ENCODE measurements around the gene CHSY1. TPM values are rescaled to one million over a fixed set of nuclear protein-coding genes. Genes with fewer than 3 reads are reported as not detected.

The CHSY1 gene
- total and polyA plus RNA-seq, 10 of the 15 experiments (the other 5 are each of a cell fraction or from before 2014, with no cell fraction given) = 1.4 to 31.2 (median 10.5) TPM

DNA sequence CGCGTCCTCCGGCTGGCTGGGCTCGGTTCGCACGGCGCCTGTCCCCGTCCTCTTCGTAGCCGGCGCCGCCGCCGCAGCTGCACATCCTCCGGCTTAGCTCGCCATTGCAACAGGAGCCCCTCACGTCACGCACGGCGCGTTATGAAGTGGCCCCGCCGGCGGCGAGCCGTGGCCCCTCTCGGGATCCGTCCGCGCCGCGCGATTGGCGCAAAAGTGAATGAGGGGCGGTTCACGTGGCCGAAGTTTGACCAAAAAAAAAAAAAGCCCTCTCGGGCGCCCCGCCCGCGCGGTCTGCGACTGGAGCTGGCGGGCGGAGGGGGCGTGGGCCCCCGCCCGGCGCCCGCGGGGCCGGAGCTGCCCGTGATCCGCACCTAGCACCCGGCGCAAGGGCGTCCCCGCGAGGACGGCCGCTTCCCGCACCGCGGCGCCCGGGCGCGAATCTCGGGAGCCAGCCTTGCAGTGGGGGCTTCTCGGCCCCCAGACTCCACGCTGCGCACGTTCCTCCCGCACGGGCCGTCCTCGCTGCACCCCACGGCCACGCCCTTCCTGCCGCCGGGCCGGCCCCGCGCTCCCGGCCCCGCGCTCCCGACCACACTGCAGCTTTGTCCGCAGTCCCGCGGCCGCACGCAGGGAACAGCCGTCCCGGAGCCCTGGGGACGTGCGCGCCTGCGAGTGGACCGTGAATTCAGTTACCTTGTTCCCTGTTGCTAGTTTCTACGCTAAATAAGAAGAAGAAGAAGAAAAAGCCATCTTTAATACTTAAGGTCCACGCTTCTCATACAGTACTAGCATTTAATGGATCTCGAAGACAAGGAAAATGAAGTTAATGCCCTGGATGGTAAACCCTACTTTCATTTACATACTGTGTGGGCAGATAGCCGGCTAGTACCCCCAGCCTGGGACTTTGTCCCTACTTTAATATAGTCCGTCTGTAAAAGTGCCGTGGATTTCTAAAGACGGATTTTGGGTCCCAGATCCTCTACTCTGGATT lies at the start of gene CHSY1 (continued):
- TF ChIP-seq ZBTB40 (IDR thresholded peaks at IDR 0.05; ENCODE audit: borderline replicate concordance) (no peak; the same call in 1 of the 2 replicates), SMAD5 (IDR thresholded peaks at IDR 0.05; ENCODE audit: low read depth) (no peak), USF2 (IDR thresholded peaks at IDR 0.05; ENCODE audit: borderline replicate concordance, low read depth, low read length) (peak; percentile 54), RBBP5 (conservative IDR thresholded peaks at IDR 0.05) (no peak), SMAD1 (IDR thresholded peaks at IDR 0.05; ENCODE audit: low read depth, partially characterized antibody) (no peak), ZNF217 (IDR thresholded peaks at IDR 0.05) (no peak), NFXL1 (IDR thresholded peaks at IDR 0.05; ENCODE audit: borderline replicate concordance) (0 out of 2 replicates have a peak, but pooled peaks have one; percentile 43), JUNB (IDR thresholded peaks at IDR 0.05) (no peak), NFYA (IDR thresholded peaks at IDR 0.05; ENCODE audit: borderline replicate concordance, low read depth, low read length) (no peak), MXI1 (IDR thresholded peaks at IDR 0.05; ENCODE audit: low read depth, low read length) (peak; percentile 79), PBX3 (IDR thresholded peaks at IDR 0.05; ENCODE audit: insufficient replicate concordance, low read depth, low read length) (no peak), TARDBP (IDR thresholded peaks at IDR 0.05; ENCODE audit: borderline replicate concordance) (no peak), CBFB (IDR thresholded peaks at IDR 0.05; ENCODE audit: low read depth) (no peak), IKZF1 (conservative IDR thresholded peaks at IDR 0.05) (peak; percentile 92), ZZZ3 (IDR thresholded peaks at IDR 0.05; ENCODE audit: control insufficient read depth, insufficient read length, low read depth) (no peak)
- TF ChIP-seq, protein P1, sequence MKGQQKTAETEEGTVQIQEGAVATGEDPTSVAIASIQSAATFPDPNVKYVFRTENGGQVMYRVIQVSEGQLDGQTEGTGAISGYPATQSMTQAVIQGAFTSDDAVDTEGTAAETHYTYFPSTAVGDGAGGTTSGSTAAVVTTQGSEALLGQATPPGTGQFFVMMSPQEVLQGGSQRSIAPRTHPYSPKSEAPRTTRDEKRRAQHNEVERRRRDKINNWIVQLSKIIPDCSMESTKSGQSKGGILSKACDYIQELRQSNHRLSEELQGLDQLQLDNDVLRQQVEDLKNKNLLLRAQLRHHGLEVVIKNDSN (IDR thresholded peaks at IDR 0.05; ENCODE audit: borderline replicate concordance, extremely low read length, insufficient read depth, low read depth, low read length) = peak; percentile 68
- TF ChIP-seq, protein P2, sequence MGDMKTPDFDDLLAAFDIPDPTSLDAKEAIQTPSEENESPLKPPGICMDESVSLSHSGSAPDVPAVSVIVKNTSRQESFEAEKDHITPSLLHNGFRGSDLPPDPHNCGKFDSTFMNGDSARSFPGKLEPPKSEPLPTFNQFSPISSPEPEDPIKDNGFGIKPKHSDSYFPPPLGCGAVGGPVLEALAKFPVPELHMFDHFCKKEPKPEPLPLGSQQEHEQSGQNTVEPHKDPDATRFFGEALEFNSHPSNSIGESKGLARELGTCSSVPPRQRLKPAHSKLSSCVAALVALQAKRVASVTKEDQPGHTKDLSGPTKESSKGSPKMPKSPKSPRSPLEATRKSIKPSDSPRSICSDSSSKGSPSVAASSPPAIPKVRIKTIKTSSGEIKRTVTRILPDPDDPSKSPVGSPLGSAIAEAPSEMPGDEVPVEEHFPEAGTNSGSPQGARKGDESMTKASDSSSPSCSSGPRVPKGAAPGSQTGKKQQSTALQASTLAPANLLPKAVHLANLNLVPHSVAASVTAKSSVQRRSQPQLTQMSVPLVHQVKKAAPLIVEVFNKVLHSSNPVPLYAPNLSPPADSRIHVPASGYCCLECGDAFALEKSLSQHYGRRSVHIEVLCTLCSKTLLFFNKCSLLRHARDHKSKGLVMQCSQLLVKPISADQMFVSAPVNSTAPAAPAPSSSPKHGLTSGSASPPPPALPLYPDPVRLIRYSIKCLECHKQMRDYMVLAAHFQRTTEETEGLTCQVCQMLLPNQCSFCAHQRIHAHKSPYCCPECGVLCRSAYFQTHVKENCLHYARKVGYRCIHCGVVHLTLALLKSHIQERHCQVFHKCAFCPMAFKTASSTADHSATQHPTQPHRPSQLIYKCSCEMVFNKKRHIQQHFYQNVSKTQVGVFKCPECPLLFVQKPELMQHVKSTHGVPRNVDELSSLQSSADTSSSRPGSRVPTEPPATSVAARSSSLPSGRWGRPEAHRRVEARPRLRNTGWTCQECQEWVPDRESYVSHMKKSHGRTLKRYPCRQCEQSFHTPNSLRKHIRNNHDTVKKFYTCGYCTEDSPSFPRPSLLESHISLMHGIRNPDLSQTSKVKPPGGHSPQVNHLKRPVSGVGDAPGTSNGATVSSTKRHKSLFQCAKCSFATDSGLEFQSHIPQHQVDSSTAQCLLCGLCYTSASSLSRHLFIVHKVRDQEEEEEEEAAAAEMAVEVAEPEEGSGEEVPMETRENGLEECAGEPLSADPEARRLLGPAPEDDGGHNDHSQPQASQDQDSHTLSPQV (IDR thresholded peaks at IDR 0.05) = 0 out of 2 replicates have a peak, but pooled peaks have one; percentile 30

Measured in GM12878 (cell line).